ENCODE data around the gene CASK.
"Not testable (repeated sequence)": the region's sequence is repeated elsewhere in the genome, so short reads cannot be mapped to it uniquely, and the experiment has no call there.

Gene CASK

GRCh38 chrX:41646201-41646600 lies 277.2 kb downstream of the CASK start:
- not testable (repeated sequence) for H3K9ac ChIP-seq (ENCODE audit: low read length in 2 of 2); H3K4me3 ChIP-seq (ENCODE audit: low read length in 2 of 2); H3K27me3 ChIP-seq (ENCODE audit: control insufficient read depth in 1 of 2, insufficient read depth in 2 of 2, low read length in 2 of 2); H3K36me3 ChIP-seq (ENCODE audit: control insufficient read depth in 2 of 2, insufficient read depth in 2 of 2, low read length in 2 of 2); H3K27ac ChIP-seq (ENCODE audit: low read length); H3K4me1 ChIP-seq (ENCODE audit: control insufficient read depth, insufficient read depth, low read length); H3K9me3 ChIP-seq (ENCODE audit: control insufficient read depth in 2 of 2, low read length in 2 of 2)

GRCh38 chrX:41634284-41634683 lies 289.1 kb downstream of the CASK start:
- Histone ChIP-seq H3K9me3 (ENCODE audit: control insufficient read depth in 2 of 2, low read length in 2 of 2) (no peaks in the 10 kb centered on the region), H3K27me3 (ENCODE audit: control insufficient read depth in 1 of 2, insufficient read depth in 2 of 2, low read length in 2 of 2) (no peaks in the 10 kb centered on the region), H3K36me3 (ENCODE audit: control insufficient read depth in 2 of 2, insufficient read depth in 2 of 2, low read length in 2 of 2) (no peaks in the 10 kb centered on the region), H3K4me1 (ENCODE audit: control insufficient read depth, insufficient read depth, low read length) (no peaks in the 10 kb centered on the region), H3K9ac (ENCODE audit: low read length in 2 of 2) (no peak overlapping the region), H3K4me3 (ENCODE audit: low read length in 2 of 2) (no peak overlapping the region), H3K27ac (ENCODE audit: low read length) (no peak overlapping the region)

- no peaks in the 10 kb centered on the region for H3K9me3 ChIP-seq (ENCODE audit: control insufficient read depth in 2 of 2, low read length in 2 of 2)
- no peaks in the 10 kb centered on the region for H3K27me3 ChIP-seq (ENCODE audit: control insufficient read depth in 1 of 2, insufficient read depth in 2 of 2, low read length in 2 of 2)
- H3K4me1 ChIP-seq (ENCODE audit: control insufficient read depth, insufficient read depth, low read length) = no peaks in the 10 kb centered on the region
- no peaks in the 10 kb centered on the region for H3K36me3 ChIP-seq (ENCODE audit: control insufficient read depth in 2 of 2, insufficient read depth in 2 of 2, low read length in 2 of 2)
- H3K9ac ChIP-seq (ENCODE audit: low read length in 2 of 2) = no peak overlapping the region
- no peak overlapping the region for H3K27ac ChIP-seq (ENCODE audit: low read length)
- no peak overlapping the region for H3K4me3 ChIP-seq (ENCODE audit: low read length in 2 of 2)
Measured at GRCh38 chrX:41630091-41630490, 293.3 kb downstream of the CASK start.

- no peak overlapping the region for H3K9ac ChIP-seq (ENCODE audit: low read length in 2 of 2)
- no peak overlapping the region for H3K27ac ChIP-seq (ENCODE audit: low read length)
- no peaks in the 10 kb centered on the region for H3K27me3 ChIP-seq (ENCODE audit: control insufficient read depth in 1 of 2, insufficient read depth in 2 of 2, low read length in 2 of 2)
- H3K36me3 ChIP-seq (ENCODE audit: control insufficient read depth in 2 of 2, insufficient read depth in 2 of 2, low read length in 2 of 2) = no peaks in the 10 kb centered on the region
- no peaks in the 10 kb centered on the region for H3K4me1 ChIP-seq (ENCODE audit: control insufficient read depth, insufficient read depth, low read length)
- H3K4me3 ChIP-seq (ENCODE audit: low read length in 2 of 2) = no peak overlapping the region
- H3K9me3 ChIP-seq (ENCODE audit: control insufficient read depth in 2 of 2, low read length in 2 of 2) = no peaks in the 10 kb centered on the region
Measured at GRCh38 chrX:41629539-41629938, 293.8 kb downstream of the CASK start.

GRCh38 chrX:41621222-41621723 lies 302.1 kb downstream of the CASK start:
- no peak overlapping the region for H3K27ac ChIP-seq (ENCODE audit: low read length)

GRCh38 chrX:41619221-41619620 lies 304.1 kb downstream of the CASK start:
- H3K9ac ChIP-seq (ENCODE audit: low read length in 2 of 2) = no peak overlapping the region
- H3K36me3 ChIP-seq (ENCODE audit: control insufficient read depth in 2 of 2, insufficient read depth in 2 of 2, low read length in 2 of 2) = no peaks in the 10 kb centered on the region
- no peaks in the 10 kb centered on the region for H3K4me1 ChIP-seq (ENCODE audit: control insufficient read depth, insufficient read depth, low read length)
- no peaks in the 10 kb centered on the region for H3K9me3 ChIP-seq (ENCODE audit: control insufficient read depth in 2 of 2, low read length in 2 of 2)
- no peak overlapping the region for H3K4me3 ChIP-seq (ENCODE audit: low read length in 2 of 2)
- H3K27ac ChIP-seq (ENCODE audit: low read length) = no peak overlapping the region
- no peaks in the 10 kb centered on the region for H3K27me3 ChIP-seq (ENCODE audit: control insufficient read depth in 1 of 2, insufficient read depth in 2 of 2, low read length in 2 of 2)

More at GRCh38 chrX:41621222-41621723, 302.1 kb downstream of the CASK start:
- no peak overlapping the region for H3K4me3 ChIP-seq (ENCODE audit: low read length in 2 of 2)
- H3K9me3 ChIP-seq (ENCODE audit: control insufficient read depth in 2 of 2, low read length in 2 of 2) = no peaks in the 10 kb centered on the region
- H3K4me1 ChIP-seq (ENCODE audit: control insufficient read depth, insufficient read depth, low read length) = no peaks in the 10 kb centered on the region
- no peaks in the 10 kb centered on the region for H3K27me3 ChIP-seq (ENCODE audit: control insufficient read depth in 1 of 2, insufficient read depth in 2 of 2, low read length in 2 of 2)
- no peak overlapping the region for H3K9ac ChIP-seq (ENCODE audit: low read length in 2 of 2)
- no peaks in the 10 kb centered on the region for H3K36me3 ChIP-seq (ENCODE audit: control insufficient read depth in 2 of 2, insufficient read depth in 2 of 2, low read length in 2 of 2)

GRCh38 chrX:41616935-41617334 lies 306.4 kb downstream of the CASK start:
- H3K27me3 ChIP-seq (ENCODE audit: control insufficient read depth in 1 of 2, insufficient read depth in 2 of 2, low read length in 2 of 2) = no peaks in the 10 kb centered on the region
- no peaks in the 10 kb centered on the region for H3K4me1 ChIP-seq (ENCODE audit: control insufficient read depth, insufficient read depth, low read length)
- H3K27ac ChIP-seq (ENCODE audit: low read length) = no peak overlapping the region
- no peaks in the 10 kb centered on the region for H3K36me3 ChIP-seq (ENCODE audit: control insufficient read depth in 2 of 2, insufficient read depth in 2 of 2, low read length in 2 of 2)
- H3K4me3 ChIP-seq (ENCODE audit: low read length in 2 of 2) = no peak overlapping the region
- H3K9ac ChIP-seq (ENCODE audit: low read length in 2 of 2) = no peak overlapping the region
- H3K9me3 ChIP-seq (ENCODE audit: control insufficient read depth in 2 of 2, low read length in 2 of 2) = no peaks in the 10 kb centered on the region

GRCh38 chrX:41616255-41616654 lies 307.1 kb downstream of the CASK start:
- H3K36me3 ChIP-seq (ENCODE audit: control insufficient read depth in 2 of 2, insufficient read depth in 2 of 2, low read length in 2 of 2) = no peaks in the 10 kb centered on the region
- no peak overlapping the region for H3K4me3 ChIP-seq (ENCODE audit: low read length in 2 of 2)
- H3K27me3 ChIP-seq (ENCODE audit: control insufficient read depth in 1 of 2, insufficient read depth in 2 of 2, low read length in 2 of 2) = no peaks in the 10 kb centered on the region
- no peaks in the 10 kb centered on the region for H3K4me1 ChIP-seq (ENCODE audit: control insufficient read depth, insufficient read depth, low read length)
- no peak overlapping the region for H3K27ac ChIP-seq (ENCODE audit: low read length)
- H3K9ac ChIP-seq (ENCODE audit: low read length in 2 of 2) = no peak overlapping the region
- H3K9me3 ChIP-seq (ENCODE audit: control insufficient read depth in 2 of 2, low read length in 2 of 2) = no peaks in the 10 kb centered on the region

- no peak overlapping the region for H3K4me3 ChIP-seq (ENCODE audit: low read length in 2 of 2)
- H3K9me3 ChIP-seq (ENCODE audit: control insufficient read depth in 2 of 2, low read length in 2 of 2) = no peaks in the 10 kb centered on the region
- no peak overlapping the region for H3K9ac ChIP-seq (ENCODE audit: low read length in 2 of 2)
- H3K27ac ChIP-seq (ENCODE audit: low read length) = no peak overlapping the region
- H3K36me3 ChIP-seq (ENCODE audit: control insufficient read depth in 2 of 2, insufficient read depth in 2 of 2, low read length in 2 of 2) = no peaks in the 10 kb centered on the region
- H3K27me3 ChIP-seq (ENCODE audit: control insufficient read depth in 1 of 2, insufficient read depth in 2 of 2, low read length in 2 of 2) = no peaks in the 10 kb centered on the region
- no peaks in the 10 kb centered on the region for H3K4me1 ChIP-seq (ENCODE audit: control insufficient read depth, insufficient read depth, low read length)
Measured at GRCh38 chrX:41608244-41608643, 315.1 kb downstream of the CASK start.

- Histone ChIP-seq H3K27ac (ENCODE audit: low read length) (no peak overlapping the region), H3K4me1 (ENCODE audit: control insufficient read depth, insufficient read depth, low read length) (no peaks in the 10 kb centered on the region), H3K36me3 (ENCODE audit: control insufficient read depth in 2 of 2, insufficient read depth in 2 of 2, low read length in 2 of 2) (no peaks in the 10 kb centered on the region), H3K27me3 (ENCODE audit: control insufficient read depth in 1 of 2, insufficient read depth in 2 of 2, low read length in 2 of 2) (no peaks in the 10 kb centered on the region), H3K9ac (ENCODE audit: low read length in 2 of 2) (no peak overlapping the region), H3K4me3 (ENCODE audit: low read length in 2 of 2) (no peak overlapping the region), H3K9me3 (ENCODE audit: control insufficient read depth in 2 of 2, low read length in 2 of 2) (no peaks in the 10 kb centered on the region)
Measured at GRCh38 chrX:41607264-41607832, 316.0 kb downstream of the CASK start.

- H3K27me3 ChIP-seq (ENCODE audit: control insufficient read depth in 1 of 2, insufficient read depth in 2 of 2, low read length in 2 of 2); H3K4me1 ChIP-seq (ENCODE audit: control insufficient read depth, insufficient read depth, low read length); H3K9ac ChIP-seq (ENCODE audit: low read length in 2 of 2); H3K9me3 ChIP-seq (ENCODE audit: control insufficient read depth in 2 of 2, low read length in 2 of 2); H3K36me3 ChIP-seq (ENCODE audit: control insufficient read depth in 2 of 2, insufficient read depth in 2 of 2, low read length in 2 of 2); H3K27ac ChIP-seq (ENCODE audit: low read length); H3K4me3 ChIP-seq (ENCODE audit: low read length in 2 of 2): not testable (repeated sequence)
Measured at GRCh38 chrX:41606057-41606456, 317.3 kb downstream of the CASK start.
